ENCODE results near the gene PTPN3.

PTPN3 gene

GRCh38 chr9:109418827-109419226 is 79.3 kb downstream of the PTPN3 start:
- no peak for DNase-seq

- no peak for DNase-seq
Measured at GRCh38 chr9:109417585-109418544, 80.2 kb downstream of the PTPN3 start.

GRCh38 chr9:109417054-109417453 is 81.1 kb downstream of the PTPN3 start:
- no peak for DNase-seq

GRCh38 chr9:109416135-109416706 is 81.9 kb downstream of the PTPN3 start:
- DNase-seq = no peak

GRCh38 chr9:109414125-109414785 is 83.9 kb downstream of the PTPN3 start:
- DNase-seq = no peak

GRCh38 chr9:109411798-109412352 is 86.2 kb downstream of the PTPN3 start:
- no peak for DNase-seq

- DNase-seq = no peak
Measured at GRCh38 chr9:109411069-109411761, 86.9 kb downstream of the PTPN3 start.

GRCh38 chr9:109409773-109410397 is 88.2 kb downstream of the PTPN3 start:
- DNase-seq = no peak

- no peak for DNase-seq
Measured at GRCh38 chr9:109408759-109409462, 89.2 kb downstream of the PTPN3 start.

GRCh38 chr9:109403766-109404320 is 94.3 kb downstream of the PTPN3 start:
- no peak for DNase-seq

- DNase-seq = no peak
Measured at GRCh38 chr9:109403116-109403515, 95.0 kb downstream of the PTPN3 start.

- no peak for DNase-seq
Measured at GRCh38 chr9:109401990-109402318, 96.2 kb downstream of the PTPN3 start.

GRCh38 chr9:109401169-109401989 is 96.7 kb downstream of the PTPN3 start:
- DNase-seq = no peak

- DNase-seq = no peak
Measured at GRCh38 chr9:109399258-109399767, 98.8 kb downstream of the PTPN3 start.

GRCh38 chr9:109391176-109391575 is 106.9 kb downstream of the PTPN3 start:
- DNase-seq = no peak

- no peak for DNase-seq
Measured at GRCh38 chr9:109387856-109388255, 110.3 kb downstream of the PTPN3 start.

- no peak for DNase-seq
Measured at GRCh38 chr9:109387206-109387605, 110.9 kb downstream of the PTPN3 start.

GRCh38 chr9:109385499-109385898 is 112.6 kb downstream of the PTPN3 start:
- no peak for DNase-seq

- DNase-seq = no peak
Measured at GRCh38 chr9:109383947-109384346, 114.2 kb downstream of the PTPN3 start.

- DNase-seq = no peak
Measured at GRCh38 chr9:109383356-109383755, 114.8 kb downstream of the PTPN3 start.
